Panc1 (cell line): ENCODE results near the gene CDK5RAP2.

ENCODE experiments used
- CTCF ChIP-seq: fragments of 450-650 bp; IDR thresholded peaks from 2 replicates; pipeline ENCODE4 v1.5.1; 2017; ENCODE audit warnings: mild to moderate bottlenecking
- POLR2AphosphoS5 ChIP-seq: IDR thresholded peaks from 2 replicates; pipeline ENCODE4 v1.6.1; 2012; ENCODE audit warnings: mild to moderate bottlenecking, low read depth, low read length, moderate library complexity
- REST ChIP-seq, 2 experiments: IDR thresholded peaks; 2 replicates each; pipeline ENCODE4 v1.6.1; 2011 to 2012; ENCODE audit warnings: low read depth in 2 of 2, control low read depth in 1 of 2, low read length in 1 of 2, mild to moderate bottlenecking in 1 of 2, moderate library complexity in 1 of 2; ENCODE audit not compliant: insufficient read depth in 1 of 2
- TCF7L2 ChIP-seq: IDR thresholded peaks from 2 replicates; pipeline ENCODE4 v1.6.1; 2011; ENCODE audit warnings: mild to moderate bottlenecking, low read depth, low read length, inconsistent platforms

GRCh38 chr9:120528327-120528726 lies 51.6 kb downstream of the CDK5RAP2 start:
- TF ChIP-seq CTCF (no peak), TCF7L2 (no peak), REST (IDR thresholded peaks at IDR 0.05; ENCODE audit: insufficient read depth in 1 of 2, low read depth in 2 of 2, low read length in 1 of 2) (no peak), POLR2AphosphoS5 (no peak)
